Kidney epithelial cell (primary cell): Measurements from ENCODE around the gene COL19A1. TPM values are rescaled to one million over a fixed set of nuclear protein-coding genes. Genes with fewer than 3 reads are reported as not detected.

Source experiments
- DNase-seq: peaks from one replicate; pipeline ENCODE4 v3.0.0-alpha.2; 2010; ENCODE audit warnings: low read depth
- H3K27me3 ChIP-seq: 2 replicates; pipeline ENCODE4 v1.6.0; 2011; ENCODE audit warnings: low read length; ENCODE audit not compliant: control insufficient read depth, insufficient read depth
- H3K36me3 ChIP-seq: 2 replicates; pipeline ENCODE4 v1.5.1; 2011; ENCODE audit warnings: low read length; ENCODE audit not compliant: control insufficient read depth, insufficient read depth
- H3K4me3 ChIP-seq: 2 replicates; pipeline ENCODE4 v1.5.1; 2011; ENCODE audit warnings: low read depth, mild to moderate bottlenecking, control low read depth, low read length
- total RNA-seq: library from RNA; depleted of rRNA; stranded (reverse); fragments of >200 nt; gene quantifications from 2 replicates; pipeline ENCODE4 v1.2.3, GENCODE V29; 2015
- TF ChIP-seq, protein P1 (sequence below): IDR thresholded peaks from 2 replicates; pipeline ENCODE4 v1.5.1; 2011; ENCODE audit warnings: mild to moderate bottlenecking, moderate library complexity, low read length, control low read depth, inconsistent platforms; ENCODE audit not compliant: insufficient read depth, poor library complexity, severe bottlenecking

Gene COL19A1
- total RNA-seq, 1 donor from 2014 or later, result not detected

DNA sequence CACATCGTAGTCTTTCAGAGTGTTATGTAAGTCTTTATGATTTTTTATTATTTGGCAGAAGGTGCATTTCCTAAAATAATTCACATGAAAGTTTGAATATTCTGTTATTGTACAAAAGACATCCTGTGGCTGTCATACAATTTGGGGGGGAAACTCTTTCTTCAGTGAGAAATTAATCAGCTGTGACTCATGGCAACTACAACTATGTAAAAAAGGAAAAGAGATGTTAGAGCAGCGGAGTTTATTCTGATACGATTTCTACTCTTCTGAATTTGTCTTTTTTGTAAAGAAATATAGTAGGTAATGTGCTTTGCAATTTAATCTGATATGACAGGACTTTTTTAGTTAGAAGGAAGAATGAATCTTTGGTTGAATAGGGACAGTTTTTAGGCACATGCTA is 14.2 kb downstream of the COL19A1 start:
- H3K36me3 ChIP-seq, result no peaks in the 10 kb centered on the region
- DNase-seq, result no peak
- TF ChIP-seq, protein P1, sequence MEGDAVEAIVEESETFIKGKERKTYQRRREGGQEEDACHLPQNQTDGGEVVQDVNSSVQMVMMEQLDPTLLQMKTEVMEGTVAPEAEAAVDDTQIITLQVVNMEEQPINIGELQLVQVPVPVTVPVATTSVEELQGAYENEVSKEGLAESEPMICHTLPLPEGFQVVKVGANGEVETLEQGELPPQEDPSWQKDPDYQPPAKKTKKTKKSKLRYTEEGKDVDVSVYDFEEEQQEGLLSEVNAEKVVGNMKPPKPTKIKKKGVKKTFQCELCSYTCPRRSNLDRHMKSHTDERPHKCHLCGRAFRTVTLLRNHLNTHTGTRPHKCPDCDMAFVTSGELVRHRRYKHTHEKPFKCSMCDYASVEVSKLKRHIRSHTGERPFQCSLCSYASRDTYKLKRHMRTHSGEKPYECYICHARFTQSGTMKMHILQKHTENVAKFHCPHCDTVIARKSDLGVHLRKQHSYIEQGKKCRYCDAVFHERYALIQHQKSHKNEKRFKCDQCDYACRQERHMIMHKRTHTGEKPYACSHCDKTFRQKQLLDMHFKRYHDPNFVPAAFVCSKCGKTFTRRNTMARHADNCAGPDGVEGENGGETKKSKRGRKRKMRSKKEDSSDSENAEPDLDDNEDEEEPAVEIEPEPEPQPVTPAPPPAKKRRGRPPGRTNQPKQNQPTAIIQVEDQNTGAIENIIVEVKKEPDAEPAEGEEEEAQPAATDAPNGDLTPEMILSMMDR, result no peak
- H3K4me3 ChIP-seq, result no peak overlapping the region
- no peaks in the 10 kb centered on the region for H3K27me3 ChIP-seq

DNA sequence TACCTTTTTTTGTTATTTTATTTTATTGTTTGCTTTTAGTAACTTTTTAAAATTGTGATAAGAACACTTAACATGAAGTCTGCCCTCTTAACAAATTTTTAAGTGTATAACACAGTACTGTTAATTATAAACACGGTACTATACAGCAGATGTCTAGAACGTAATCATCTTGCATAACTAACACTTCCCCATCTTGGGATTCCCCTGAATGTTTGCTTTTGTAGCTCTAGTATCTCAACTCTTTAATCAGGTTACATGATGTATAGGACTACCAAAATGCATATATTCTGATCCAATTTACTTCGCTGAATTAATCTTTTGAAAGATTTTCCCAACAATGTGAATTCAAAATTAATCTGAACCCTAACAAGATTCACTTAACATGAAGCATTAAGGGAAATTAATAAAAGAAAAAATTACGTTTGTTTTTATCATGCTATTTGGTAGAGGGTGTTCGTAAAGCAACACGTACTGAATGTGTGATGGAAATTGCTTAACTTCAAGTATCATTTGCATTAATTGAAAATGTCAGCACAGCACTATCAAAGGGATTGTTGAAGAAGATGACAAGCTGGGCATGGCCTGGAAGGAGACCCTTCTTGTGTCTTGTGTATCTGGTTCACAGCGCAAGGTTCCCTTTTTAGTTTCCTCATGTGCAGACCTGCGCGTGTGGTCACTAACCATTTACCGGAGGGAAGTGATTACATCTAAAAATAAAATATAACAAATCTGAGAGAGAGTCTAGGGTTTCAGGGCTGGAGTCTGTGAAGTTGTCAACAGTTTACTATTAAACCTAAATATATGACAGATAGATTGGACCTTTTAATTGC is 15.2 kb downstream of the COL19A1 start:
- H3K27me3 ChIP-seq, result no peaks in the 10 kb centered on the region
- TF ChIP-seq, protein P1, result no peak
- H3K4me3 ChIP-seq, result no peak overlapping the region
- H3K36me3 ChIP-seq, result no peaks in the 10 kb centered on the region
- no peak for DNase-seq

DNA sequence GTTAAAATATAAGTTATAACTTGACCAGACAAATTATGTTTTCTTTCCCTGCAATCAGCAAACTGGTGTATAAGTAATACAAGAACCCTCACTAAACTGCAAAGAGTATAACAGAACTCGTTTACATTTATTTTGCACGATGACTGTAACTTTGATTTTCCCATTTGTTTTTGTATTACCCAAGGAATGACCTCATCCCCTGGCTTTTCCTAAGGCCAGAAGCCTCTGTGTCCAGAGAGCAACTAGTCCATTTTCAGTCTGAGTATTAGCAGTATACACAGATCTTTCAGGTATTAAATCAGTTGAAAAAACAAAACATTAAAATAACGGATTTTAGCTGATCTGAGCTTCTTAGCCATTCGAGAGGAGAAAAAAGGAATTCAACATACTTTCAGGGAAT is 17.2 kb downstream of the COL19A1 start:
- Histone ChIP-seq H3K36me3 (no peaks in the 10 kb centered on the region), H3K27me3 (no peaks in the 10 kb centered on the region), H3K4me3 (no peak overlapping the region)
- DNase-seq, result no peak
- TF ChIP-seq, protein P1, result no peak

DNA sequence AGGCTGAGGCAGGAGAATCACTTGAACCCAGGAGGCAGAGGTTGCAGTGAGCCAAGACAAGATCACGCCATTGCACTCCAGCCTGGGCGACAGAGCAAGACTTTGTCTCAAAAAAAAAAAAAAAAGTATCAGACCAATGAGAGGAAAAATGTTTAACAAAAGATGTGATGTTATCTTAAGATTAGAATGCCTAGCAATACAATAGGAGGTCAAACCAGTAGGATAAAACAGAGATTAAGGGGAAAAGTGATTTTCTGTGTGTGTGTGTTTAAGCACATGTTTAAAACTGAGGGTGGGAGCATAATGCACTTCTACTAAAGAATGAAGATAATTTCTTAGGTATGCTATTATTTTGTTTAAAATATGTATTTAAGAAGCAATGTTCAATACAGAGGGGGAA is 17.9 kb downstream of the COL19A1 start:
- DNase-seq, result no peak
- Histone ChIP-seq H3K4me3 (no peak overlapping the region), H3K36me3 (no peaks in the 10 kb centered on the region), H3K27me3 (no peaks in the 10 kb centered on the region)
- TF ChIP-seq, protein P1, result no peak

DNA sequence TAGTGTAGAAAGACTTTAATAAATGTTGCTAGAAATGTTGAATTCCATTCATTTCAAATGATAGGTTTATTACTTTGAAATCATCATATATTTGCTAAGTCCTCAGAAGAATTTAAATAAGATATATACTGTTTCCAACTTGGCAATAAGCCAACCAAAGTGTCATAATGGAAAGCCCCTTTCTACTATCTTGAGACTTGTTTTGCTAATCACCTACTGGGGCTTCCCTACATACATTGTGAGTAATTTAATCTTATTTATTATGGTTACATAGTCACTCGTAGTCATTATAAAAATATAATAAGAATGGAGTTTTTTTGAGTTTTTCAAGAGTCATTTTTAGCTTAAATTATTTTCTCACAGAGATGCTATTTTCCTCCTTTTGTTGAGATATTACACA is 20.7 kb downstream of the COL19A1 start:
- no peak for DNase-seq

More for the DNA sequence above, 20.7 kb downstream of the COL19A1 start:
- TF ChIP-seq, protein P1, result no peak
- H3K4me3 ChIP-seq, result no peak overlapping the region
- H3K27me3 ChIP-seq, result no peaks in the 10 kb centered on the region
- H3K36me3 ChIP-seq, result no peaks in the 10 kb centered on the region
